Panc1 (cell line): ENCODE data around the gene MTCH1. TPM values are rescaled to one million over a fixed set of nuclear protein-coding genes. Genes with fewer than 3 reads are reported as not detected.

ENCODE experiments used
- ATAC-seq: fragments of 200-7000 bp; cut with Tn5 transposase; 2 replicates; pipeline ENCODE4 v1.9.1; 2020; ENCODE audit warnings: mild to moderate bottlenecking, moderate library complexity
- BruUV-seq: library from RNA; stranded (reverse); fragments of 400-500 nt; replicated peaks from 2 replicates; lab custom pipeline; 2021; lab: Mats Ljungman, UMichigan
- CTCF ChIA-PET: fragments of 300-600 bp; sonication (Branson Sonifier 250); formaldehyde crosslinking; loops from one replicate; lab custom pipeline; 2022; ENCODE audit warnings: antibody characterized with exemption; lab: Charles Lee
- POLR2A ChIA-PET: fragments of 300-600 bp; sonication (Branson Sonifier 250); formaldehyde crosslinking; loops from one replicate; lab custom pipeline; 2022; ENCODE audit warnings: antibody characterized with exemption; lab: Charles Lee
- DNase-seq: peaks from one replicate; pipeline ENCODE4 v3.0.0-alpha.2; 2010; ENCODE audit warnings: low read depth, low spot score
- H3K27ac ChIP-seq: 2 replicates; pipeline ENCODE4 v1.5.1; 2011; ENCODE audit warnings: mild to moderate bottlenecking, low read length, inconsistent platforms
- H3K27me3 ChIP-seq: fragments of 200-500 bp; sonication (Bioruptor generic); 2 replicates; pipeline ENCODE4 v1.6.0; 2014; ENCODE audit warnings: low read length, inconsistent platforms; ENCODE audit not compliant: control insufficient read depth, insufficient read depth
- H3K36me3 ChIP-seq: fragments of 200-500 bp; sonication (Bioruptor generic); 2 replicates; pipeline ENCODE4 v1.5.1; 2014; ENCODE audit warnings: inconsistent platforms, mild to moderate bottlenecking, low read length, moderate library complexity; ENCODE audit not compliant: control insufficient read depth, insufficient read depth
- H3K4me1 ChIP-seq: 2 replicates; pipeline ENCODE4 v1.5.1; 2011; ENCODE audit warnings: inconsistent platforms, mild to moderate bottlenecking, low read length, moderate library complexity; ENCODE audit not compliant: control insufficient read depth, insufficient read depth
- H3K4me3 ChIP-seq, 2 experiments: 2 replicates each; pipeline ENCODE4 v1.5.1; 2011 to 2012; ENCODE audit warnings: low read depth in 2 of 2, low read length in 2 of 2, mild to moderate bottlenecking in 2 of 2, inconsistent platforms in 1 of 2, moderate library complexity in 1 of 2
- H3K9me3 ChIP-seq: fragments of 200-500 bp; sonication (Bioruptor generic); 2 replicates; pipeline ENCODE4 v1.5.1; 2014; ENCODE audit warnings: low read depth, mild to moderate bottlenecking, inconsistent platforms, low read length, moderate library complexity; ENCODE audit not compliant: control insufficient read depth, insufficient read depth
- CTCF ChIP-seq: fragments of 450-650 bp; IDR thresholded peaks from 2 replicates; pipeline ENCODE4 v1.5.1; 2017; ENCODE audit warnings: mild to moderate bottlenecking
- POLR2AphosphoS5 ChIP-seq: IDR thresholded peaks from 2 replicates; pipeline ENCODE4 v1.6.1; 2012; ENCODE audit warnings: mild to moderate bottlenecking, low read depth, low read length, moderate library complexity
- REST ChIP-seq, 2 experiments: IDR thresholded peaks; 2 replicates each; pipeline ENCODE4 v1.6.1; 2011 to 2012; ENCODE audit warnings: low read depth in 2 of 2, control low read depth in 1 of 2, low read length in 1 of 2, mild to moderate bottlenecking in 1 of 2, moderate library complexity in 1 of 2; ENCODE audit not compliant: insufficient read depth in 1 of 2
- SIN3A ChIP-seq: IDR thresholded peaks from 2 replicates; pipeline ENCODE4 v1.6.1; 2012; ENCODE audit warnings: low read depth, mild to moderate bottlenecking, low read length, moderate library complexity, borderline replicate concordance; ENCODE audit not compliant: insufficient read depth
- TCF7L2 ChIP-seq: IDR thresholded peaks from 2 replicates; pipeline ENCODE4 v1.6.1; 2011; ENCODE audit warnings: mild to moderate bottlenecking, low read depth, low read length, inconsistent platforms
- in situ Hi-C: cut with HindIII; loops from 2 replicates; pipeline ENCODE4 v1.10.0; 2016; ENCODE audit warnings: low sequenced_read_pairs, low pct_unique_long_range_greater_than_20kb
- intact Hi-C: fragments of 100-400 bp; cut with micrococcal nuclease; formaldehyde crosslinking; loops from one replicate; pipeline ENCODE4 v1.10.0; 2022; ENCODE audit not compliant: unreplicated experiment
- total RNA-seq: library from RNA; stranded (reverse); gene quantifications from one replicate; pipeline ENCODE4 v1.2.1, GENCODE V29; 2021; ENCODE audit not compliant: unreplicated experiment

MTCH1 gene
- total RNA-seq, 1 experiment from 2014 or later, result 223 TPM

GRCh38 chr6:36976509-36976908 is 9.5 kb downstream of the MTCH1 start:
- Histone ChIP-seq H3K4me1 (peaks cover 5% of the 10 kb centered on the region; the same call in 1 of the 2 replicates), H3K36me3 (peaks cover 22% of the 10 kb centered on the region), H3K27me3 (no peaks in the 10 kb centered on the region), H3K4me3 (no peak overlapping the region), H3K9me3 (no peaks in the 10 kb centered on the region), H3K27ac (no peak overlapping the region)
- in situ Hi-C loops (no loop called here), intact Hi-C loops (no loop called here)
- TF ChIP-seq POLR2AphosphoS5, result no peak
- DNase-seq, result no peak
- POLR2A ChIA-PET, result no interaction called here
- no TSS peak for BruUV-seq
- no peak for ATAC-seq
- CTCF ChIA-PET, result no interaction called here

- in situ Hi-C loops (no loop called here), intact Hi-C loops (no loop called here)
- DNase-seq (no peak), ATAC-seq (no peak)
- Histone ChIP-seq H3K4me1 (peaks cover 5% of the 10 kb centered on the region; the same call in 1 of the 2 replicates), H3K27me3 (no peaks in the 10 kb centered on the region), H3K27ac (no peak overlapping the region), H3K4me3 (no peak overlapping the region), H3K9me3 (no peaks in the 10 kb centered on the region), H3K36me3 (peaks cover 22% of the 10 kb centered on the region)
- BruUV-seq, result no TSS peak
- POLR2A ChIA-PET, result no interaction called here
- CTCF ChIA-PET, result no interaction called here
- TF ChIP-seq POLR2AphosphoS5, result no peak
- no peak for TF ChIP-seq TCF7L2
- TF ChIP-seq SIN3A, result no peak
- no peak for TF ChIP-seq REST (IDR thresholded peaks at IDR 0.05; ENCODE audit: insufficient read depth in 1 of 2, low read depth in 2 of 2, low read length in 1 of 2)
- TF ChIP-seq CTCF, result no peak
Observed at GRCh38 chr6:36976007-36976264, 10.1 kb downstream of the MTCH1 start.

- Histone ChIP-seq H3K27ac (no peak overlapping the region), H3K4me3 (no peak overlapping the region), H3K36me3 (peaks cover 24% of the 10 kb centered on the region), H3K27me3 (no peaks in the 10 kb centered on the region), H3K4me1 (peaks cover 5% of the 10 kb centered on the region; the same call in 1 of the 2 replicates), H3K9me3 (no peaks in the 10 kb centered on the region)
- TF ChIP-seq CTCF (no peak), REST (IDR thresholded peaks at IDR 0.05; ENCODE audit: insufficient read depth in 1 of 2, low read depth in 2 of 2, low read length in 1 of 2) (no peak), SIN3A (no peak), TCF7L2 (no peak), POLR2AphosphoS5 (no peak)
- no peak for ATAC-seq
- DNase-seq, result no peak
- in situ Hi-C loops (no loop called here), intact Hi-C loops (no loop called here)
- POLR2A ChIA-PET, result no interaction called here
- no TSS peak for BruUV-seq
- CTCF ChIA-PET, result no interaction called here
Observed at GRCh38 chr6:36975231-36976006, 10.6 kb downstream of the MTCH1 start.
